OCI-LY1 (cell line): ENCODE measurements around the gene PTCH1.

Source experiments
- H2AFZ ChIP-seq: fragments of 200-600 bp; sonication (generic), shearing (Covaris generic); 2 replicates; pipeline ENCODE4 v1.6.0; 2014; ENCODE audit warnings: antibody characterized with exemption, mild to moderate bottlenecking, low read length
- H3F3A ChIP-seq: fragments of 200-600 bp; sonication (generic), shearing (Covaris generic); 2 replicates; pipeline ENCODE4 v1.6.0; 2014; ENCODE audit warnings: mild to moderate bottlenecking, antibody characterized with exemption, low read length, moderate library complexity; ENCODE audit not compliant: insufficient read depth
- H3K27ac ChIP-seq: fragments of 200-600 bp; sonication (generic); 2 replicates; pipeline ENCODE4 v1.5.1; 2014; ENCODE audit warnings: low read length, mixed run types, mild to moderate bottlenecking, low read depth; ENCODE audit not compliant: poor library complexity, severe bottlenecking
- H3K27me3 ChIP-seq: fragments of 200-600 bp; sonication (generic); 2 replicates; pipeline ENCODE4 v1.6.0; 2014; ENCODE audit warnings: antibody characterized with exemption, mild to moderate bottlenecking, low read length, moderate library complexity; ENCODE audit not compliant: insufficient read depth
- H3K36me3 ChIP-seq: fragments of 200-600 bp; sonication (generic); 2 replicates; pipeline ENCODE4 v1.6.1; 2014; ENCODE audit warnings: mild to moderate bottlenecking, antibody characterized with exemption, low read length, moderate library complexity, mixed read lengths; ENCODE audit not compliant: insufficient read depth
- H3K4me1 ChIP-seq: fragments of 200-600 bp; sonication (generic); 2 replicates; pipeline ENCODE4 v1.5.1; 2014; ENCODE audit warnings: mild to moderate bottlenecking, low read length, moderate library complexity; ENCODE audit not compliant: insufficient read depth, severe bottlenecking
- H3K4me2 ChIP-seq: fragments of 200-600 bp; sonication (generic), shearing (Covaris generic); 2 replicates; pipeline ENCODE4 v1.6.1; 2014; ENCODE audit warnings: low read length
- H3K4me3 ChIP-seq: fragments of 200-600 bp; sonication (generic); 2 replicates; pipeline ENCODE4 v1.5.1; 2014; ENCODE audit warnings: low read length, low read depth, mild to moderate bottlenecking, mixed read lengths; ENCODE audit not compliant: poor library complexity, severe bottlenecking
- H3K79me2 ChIP-seq: fragments of 200-600 bp; shearing (Covaris generic); 2 replicates; pipeline ENCODE4 v1.6.1; 2016; ENCODE audit warnings: mixed run types, low read length, mixed read lengths; ENCODE audit not compliant: insufficient read depth
- H3K9ac ChIP-seq: fragments of 200-600 bp; sonication (generic), shearing (Covaris generic); 2 replicates; pipeline ENCODE4 v1.6.1; 2014; ENCODE audit warnings: mild to moderate bottlenecking, low read length, mixed read lengths
- H3K9me2 ChIP-seq: fragments of 200-600 bp; sonication (generic), shearing (Covaris generic); 2 replicates; pipeline ENCODE4 v1.6.1; 2014; ENCODE audit warnings: low read depth, mild to moderate bottlenecking, low read length, mixed read lengths
- H3K9me3 ChIP-seq: fragments of 200-600 bp; shearing (Covaris generic); 2 replicates; pipeline ENCODE4 v1.6.1; 2014; ENCODE audit warnings: low read length, mixed read lengths
- H4K20me1 ChIP-seq: fragments of 200-600 bp; sonication (generic), shearing (Covaris generic); 2 replicates; pipeline ENCODE4 v1.6.0; 2016; ENCODE audit warnings: mild to moderate bottlenecking, low read length; ENCODE audit not compliant: insufficient read depth
- CTCF ChIP-seq: fragments of 200-600 bp; sonication (generic), shearing (Covaris generic); IDR thresholded peaks from 2 replicates; pipeline ENCODE4 v1.5.1; 2017; ENCODE audit warnings: mild to moderate bottlenecking, antibody characterized with exemption, low read length, moderate library complexity, mixed read lengths
- EZH2 ChIP-seq: fragments of 200-600 bp; sonication (generic), shearing (Covaris generic); IDR thresholded peaks from 2 replicates; pipeline ENCODE4 v1.8.0; 2017; ENCODE audit warnings: borderline replicate concordance, mixed run types, mild to moderate bottlenecking, antibody characterized with exemption, low read length, moderate library complexity, mixed read lengths

PTCH1 gene

GRCh38 chr9:95511616-95511931 is 5.2 kb downstream of the PTCH1 start:
- Histone ChIP-seq H4K20me1 (no peaks in the 10 kb centered on the region), H3K9ac (peak overlapping the region; percentile 97), H3K4me2 (peak overlapping the region; percentile 79), H3K4me1 (peaks cover 34% of the 10 kb centered on the region), H3K9me2 (no peaks in the 10 kb centered on the region), H3F3A (no peaks in the 10 kb centered on the region), H3K27ac (peak overlapping the region; percentile 56), H3K27me3 (no peaks in the 10 kb centered on the region), H3K79me2 (peaks cover 9% of the 10 kb centered on the region; the same call in 1 of the 2 replicates), H2AFZ (no peak overlapping the region), H3K4me3 (peak overlapping the region; percentile 91), H3K36me3 (peaks cover 5% of the 10 kb centered on the region), H3K9me3 (no peaks in the 10 kb centered on the region)
- TF ChIP-seq EZH2 = no peak
- no peak for TF ChIP-seq CTCF

GRCh38 chr9:95510709-95511615 is 5.8 kb downstream of the PTCH1 start:
- Histone ChIP-seq H3K9ac (peak overlapping the region; percentile 97), H3K4me3 (peak overlapping the region; percentile 91), H3K9me3 (no peaks in the 10 kb centered on the region), H3K27ac (peak overlapping the region; percentile 56), H4K20me1 (no peaks in the 10 kb centered on the region), H3K27me3 (no peaks in the 10 kb centered on the region), H3K36me3 (peaks cover 5% of the 10 kb centered on the region), H3K79me2 (peaks cover 9% of the 10 kb centered on the region; the same call in 1 of the 2 replicates), H3F3A (no peaks in the 10 kb centered on the region), H3K4me1 (peaks cover 32% of the 10 kb centered on the region), H3K9me2 (no peaks in the 10 kb centered on the region), H2AFZ (no peak overlapping the region), H3K4me2 (peak overlapping the region; percentile 79)
- TF ChIP-seq CTCF (no peak), EZH2 (no peak)

GRCh38 chr9:95509851-95510708 is 6.7 kb downstream of the PTCH1 start:
- peak overlapping the region; percentile 79 for H3K4me2 ChIP-seq
- H3K4me3 ChIP-seq = peak overlapping the region; percentile 91
- H3K36me3 ChIP-seq = peaks cover 5% of the 10 kb centered on the region
- no peaks in the 10 kb centered on the region for H3K27me3 ChIP-seq
- H3K27ac ChIP-seq = peak overlapping the region; percentile 80
- H3K4me1 ChIP-seq = peaks cover 29% of the 10 kb centered on the region
- H3F3A ChIP-seq = no peaks in the 10 kb centered on the region
- TF ChIP-seq EZH2 = no peak
- TF ChIP-seq CTCF = no peak
- H3K9me2 ChIP-seq = no peaks in the 10 kb centered on the region
- H3K9me3 ChIP-seq = no peaks in the 10 kb centered on the region
- peak overlapping the region; percentile 66 for H3K9ac ChIP-seq
- no peaks in the 10 kb centered on the region for H4K20me1 ChIP-seq
- no peak overlapping the region for H2AFZ ChIP-seq
- H3K79me2 ChIP-seq = peaks cover 13% of the 10 kb centered on the region; the same call in 1 of the 2 replicates
